Panc1 (cell line): ENCODE data around the gene ST3GAL2. TPM values are rescaled to one million over a fixed set of nuclear protein-coding genes. Genes with fewer than 3 reads are reported as not detected.

Source experiments
- ATAC-seq: fragments of 200-7000 bp; cut with Tn5 transposase; 2 replicates; pipeline ENCODE4 v1.9.1; 2020; ENCODE audit warnings: mild to moderate bottlenecking, moderate library complexity
- BruUV-seq: library from RNA; stranded (reverse); fragments of 400-500 nt; replicated peaks from 2 replicates; lab custom pipeline; 2021; lab: Mats Ljungman, UMichigan
- CTCF ChIA-PET: fragments of 300-600 bp; sonication (Branson Sonifier 250); formaldehyde crosslinking; loops from one replicate; lab custom pipeline; 2022; ENCODE audit warnings: antibody characterized with exemption; lab: Charles Lee
- POLR2A ChIA-PET: fragments of 300-600 bp; sonication (Branson Sonifier 250); formaldehyde crosslinking; loops from one replicate; lab custom pipeline; 2022; ENCODE audit warnings: antibody characterized with exemption; lab: Charles Lee
- DNase-seq: peaks from one replicate; pipeline ENCODE4 v3.0.0-alpha.2; 2010; ENCODE audit warnings: low read depth, low spot score
- H3K27ac ChIP-seq: 2 replicates; pipeline ENCODE4 v1.5.1; 2011; ENCODE audit warnings: mild to moderate bottlenecking, low read length, inconsistent platforms
- H3K27me3 ChIP-seq: fragments of 200-500 bp; sonication (Bioruptor generic); 2 replicates; pipeline ENCODE4 v1.6.0; 2014; ENCODE audit warnings: low read length, inconsistent platforms; ENCODE audit not compliant: control insufficient read depth, insufficient read depth
- H3K36me3 ChIP-seq: fragments of 200-500 bp; sonication (Bioruptor generic); 2 replicates; pipeline ENCODE4 v1.5.1; 2014; ENCODE audit warnings: inconsistent platforms, mild to moderate bottlenecking, low read length, moderate library complexity; ENCODE audit not compliant: control insufficient read depth, insufficient read depth
- H3K4me1 ChIP-seq: 2 replicates; pipeline ENCODE4 v1.5.1; 2011; ENCODE audit warnings: inconsistent platforms, mild to moderate bottlenecking, low read length, moderate library complexity; ENCODE audit not compliant: control insufficient read depth, insufficient read depth
- H3K4me3 ChIP-seq, 2 experiments: 2 replicates each; pipeline ENCODE4 v1.5.1; 2011 to 2012; ENCODE audit warnings: low read depth in 2 of 2, low read length in 2 of 2, mild to moderate bottlenecking in 2 of 2, inconsistent platforms in 1 of 2, moderate library complexity in 1 of 2
- H3K9me3 ChIP-seq: fragments of 200-500 bp; sonication (Bioruptor generic); 2 replicates; pipeline ENCODE4 v1.5.1; 2014; ENCODE audit warnings: low read depth, mild to moderate bottlenecking, inconsistent platforms, low read length, moderate library complexity; ENCODE audit not compliant: control insufficient read depth, insufficient read depth
- POLR2AphosphoS5 ChIP-seq: IDR thresholded peaks from 2 replicates; pipeline ENCODE4 v1.6.1; 2012; ENCODE audit warnings: mild to moderate bottlenecking, low read depth, low read length, moderate library complexity
- SIN3A ChIP-seq: IDR thresholded peaks from 2 replicates; pipeline ENCODE4 v1.6.1; 2012; ENCODE audit warnings: low read depth, mild to moderate bottlenecking, low read length, moderate library complexity, borderline replicate concordance; ENCODE audit not compliant: insufficient read depth
- TCF7L2 ChIP-seq: IDR thresholded peaks from 2 replicates; pipeline ENCODE4 v1.6.1; 2011; ENCODE audit warnings: mild to moderate bottlenecking, low read depth, low read length, inconsistent platforms
- in situ Hi-C: cut with HindIII; loops from 2 replicates; pipeline ENCODE4 v1.10.0; 2016; ENCODE audit warnings: low sequenced_read_pairs, low pct_unique_long_range_greater_than_20kb
- intact Hi-C: fragments of 100-400 bp; cut with micrococcal nuclease; formaldehyde crosslinking; loops from one replicate; pipeline ENCODE4 v1.10.0; 2022; ENCODE audit not compliant: unreplicated experiment
- total RNA-seq: library from RNA; stranded (reverse); gene quantifications from one replicate; pipeline ENCODE4 v1.2.1, GENCODE V29; 2021; ENCODE audit not compliant: unreplicated experiment
- TF ChIP-seq, protein P1 (sequence below), 2 experiments: IDR thresholded peaks; 2 replicates each; pipeline ENCODE4 v1.6.1; 2011 to 2012; ENCODE audit warnings: low read depth in 2 of 2, control low read depth in 1 of 2, low read length in 1 of 2, mild to moderate bottlenecking in 1 of 2, moderate library complexity in 1 of 2; ENCODE audit not compliant: insufficient read depth in 1 of 2
- TF ChIP-seq, protein P2 (sequence below): fragments of 450-650 bp; IDR thresholded peaks from 2 replicates; pipeline ENCODE4 v1.5.1; 2017; ENCODE audit warnings: mild to moderate bottlenecking

Gene ST3GAL2
- total RNA-seq, 1 experiment from 2014 or later = 84.2 TPM

DNA sequence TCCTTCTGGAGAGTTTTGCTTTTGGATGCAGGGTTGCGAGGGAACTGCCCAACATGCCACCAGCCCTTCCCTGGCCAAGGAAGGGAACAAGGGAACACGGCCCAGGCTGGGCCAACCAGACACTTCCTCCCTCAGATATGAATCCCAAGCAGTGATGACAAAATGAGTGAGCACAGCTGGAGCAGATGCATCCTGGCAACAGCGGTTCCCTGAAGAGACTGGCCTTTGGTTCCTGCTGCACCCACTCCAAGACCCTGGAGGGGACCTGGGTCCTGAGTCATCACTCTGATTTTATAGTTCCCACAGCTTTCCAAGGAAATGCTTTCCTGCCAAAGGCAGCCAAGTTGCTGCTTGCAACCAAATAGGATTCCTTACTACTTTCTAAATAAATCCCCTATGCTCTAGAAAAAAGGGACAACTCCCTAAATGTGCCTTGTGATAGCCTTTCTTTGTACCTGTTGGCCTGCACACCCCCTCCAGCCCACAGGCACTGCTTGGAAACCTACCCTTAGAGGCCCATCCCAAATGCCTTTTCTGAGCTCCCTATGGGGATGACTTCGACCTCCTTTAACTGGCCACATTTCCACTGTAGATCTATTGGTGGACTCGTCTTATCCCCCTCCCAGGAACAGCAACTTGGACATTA lies 5.3 kb downstream of the ST3GAL2 start:
- BruUV-seq = TSS peak; percentile 25
- H3K9me3 ChIP-seq = no peaks in the 10 kb centered on the region
- ATAC-seq (peak; percentile 7; the same call in 1 of the 2 replicates), DNase-seq (no peak)
- H3K36me3 ChIP-seq = no peaks in the 10 kb centered on the region; the same call in none of the 2 replicates
- TF ChIP-seq POLR2AphosphoS5 = no peak; the same call in 1 of the 2 replicates
- TF ChIP-seq, protein P1, sequence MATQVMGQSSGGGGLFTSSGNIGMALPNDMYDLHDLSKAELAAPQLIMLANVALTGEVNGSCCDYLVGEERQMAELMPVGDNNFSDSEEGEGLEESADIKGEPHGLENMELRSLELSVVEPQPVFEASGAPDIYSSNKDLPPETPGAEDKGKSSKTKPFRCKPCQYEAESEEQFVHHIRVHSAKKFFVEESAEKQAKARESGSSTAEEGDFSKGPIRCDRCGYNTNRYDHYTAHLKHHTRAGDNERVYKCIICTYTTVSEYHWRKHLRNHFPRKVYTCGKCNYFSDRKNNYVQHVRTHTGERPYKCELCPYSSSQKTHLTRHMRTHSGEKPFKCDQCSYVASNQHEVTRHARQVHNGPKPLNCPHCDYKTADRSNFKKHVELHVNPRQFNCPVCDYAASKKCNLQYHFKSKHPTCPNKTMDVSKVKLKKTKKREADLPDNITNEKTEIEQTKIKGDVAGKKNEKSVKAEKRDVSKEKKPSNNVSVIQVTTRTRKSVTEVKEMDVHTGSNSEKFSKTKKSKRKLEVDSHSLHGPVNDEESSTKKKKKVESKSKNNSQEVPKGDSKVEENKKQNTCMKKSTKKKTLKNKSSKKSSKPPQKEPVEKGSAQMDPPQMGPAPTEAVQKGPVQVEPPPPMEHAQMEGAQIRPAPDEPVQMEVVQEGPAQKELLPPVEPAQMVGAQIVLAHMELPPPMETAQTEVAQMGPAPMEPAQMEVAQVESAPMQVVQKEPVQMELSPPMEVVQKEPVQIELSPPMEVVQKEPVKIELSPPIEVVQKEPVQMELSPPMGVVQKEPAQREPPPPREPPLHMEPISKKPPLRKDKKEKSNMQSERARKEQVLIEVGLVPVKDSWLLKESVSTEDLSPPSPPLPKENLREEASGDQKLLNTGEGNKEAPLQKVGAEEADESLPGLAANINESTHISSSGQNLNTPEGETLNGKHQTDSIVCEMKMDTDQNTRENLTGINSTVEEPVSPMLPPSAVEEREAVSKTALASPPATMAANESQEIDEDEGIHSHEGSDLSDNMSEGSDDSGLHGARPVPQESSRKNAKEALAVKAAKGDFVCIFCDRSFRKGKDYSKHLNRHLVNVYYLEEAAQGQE (IDR thresholded peaks at IDR 0.05; ENCODE audit: insufficient read depth in 1 of 2, low read depth in 2 of 2, low read length in 1 of 2) = no peak
- TF ChIP-seq, protein P2, sequence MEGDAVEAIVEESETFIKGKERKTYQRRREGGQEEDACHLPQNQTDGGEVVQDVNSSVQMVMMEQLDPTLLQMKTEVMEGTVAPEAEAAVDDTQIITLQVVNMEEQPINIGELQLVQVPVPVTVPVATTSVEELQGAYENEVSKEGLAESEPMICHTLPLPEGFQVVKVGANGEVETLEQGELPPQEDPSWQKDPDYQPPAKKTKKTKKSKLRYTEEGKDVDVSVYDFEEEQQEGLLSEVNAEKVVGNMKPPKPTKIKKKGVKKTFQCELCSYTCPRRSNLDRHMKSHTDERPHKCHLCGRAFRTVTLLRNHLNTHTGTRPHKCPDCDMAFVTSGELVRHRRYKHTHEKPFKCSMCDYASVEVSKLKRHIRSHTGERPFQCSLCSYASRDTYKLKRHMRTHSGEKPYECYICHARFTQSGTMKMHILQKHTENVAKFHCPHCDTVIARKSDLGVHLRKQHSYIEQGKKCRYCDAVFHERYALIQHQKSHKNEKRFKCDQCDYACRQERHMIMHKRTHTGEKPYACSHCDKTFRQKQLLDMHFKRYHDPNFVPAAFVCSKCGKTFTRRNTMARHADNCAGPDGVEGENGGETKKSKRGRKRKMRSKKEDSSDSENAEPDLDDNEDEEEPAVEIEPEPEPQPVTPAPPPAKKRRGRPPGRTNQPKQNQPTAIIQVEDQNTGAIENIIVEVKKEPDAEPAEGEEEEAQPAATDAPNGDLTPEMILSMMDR = no peak
- no peak for TF ChIP-seq TCF7L2
- TF ChIP-seq SIN3A = no peak
- peak overlapping the region; percentile 91 for H3K27ac ChIP-seq
- POLR2A ChIA-PET = no interaction called here
- H3K4me3 ChIP-seq = peak overlapping the region; percentile 5 to 39; a peak in 3 of 4 replicates
- no peaks in the 10 kb centered on the region for H3K27me3 ChIP-seq
- CTCF ChIA-PET = no interaction called here
- in situ Hi-C loops = no loop called here
- intact Hi-C loops = no loop called here
- H3K4me1 ChIP-seq = peaks cover 72% of the 10 kb centered on the region

DNA sequence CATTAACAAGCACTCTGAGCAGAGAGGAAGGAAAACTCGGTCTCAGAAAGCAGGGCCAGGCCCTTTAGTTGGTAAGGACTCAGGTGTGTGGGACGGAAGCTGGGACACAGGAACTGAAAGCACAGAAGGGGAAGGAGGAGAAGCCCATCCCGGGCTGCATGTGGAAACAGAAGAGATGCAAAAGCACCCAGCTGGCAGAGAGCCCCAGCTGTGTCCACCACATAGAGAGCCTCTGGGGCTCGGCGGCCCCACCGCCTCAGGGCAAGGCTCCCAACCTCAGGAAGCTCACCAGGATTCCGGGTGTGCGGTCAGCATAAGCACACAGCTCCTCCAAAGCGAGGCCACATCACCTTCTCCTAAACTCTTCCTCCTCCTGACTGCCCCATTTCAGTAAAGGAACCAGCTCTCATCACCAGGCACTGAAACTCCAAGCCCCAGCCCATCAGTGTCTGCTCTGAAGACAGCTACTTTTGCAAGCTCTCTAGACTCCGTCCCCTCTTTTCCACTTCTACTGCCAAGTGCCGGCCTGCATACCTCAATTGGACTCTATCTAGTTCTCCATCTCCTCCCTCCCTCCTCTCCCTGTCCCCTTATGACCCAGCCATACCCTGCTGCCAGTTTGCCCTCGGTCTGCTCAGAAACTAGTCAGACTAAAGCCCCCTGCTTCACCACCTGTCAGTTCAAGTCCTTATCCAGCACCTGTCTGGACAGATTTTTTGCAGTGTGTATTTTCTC lies 6.0 kb downstream of the ST3GAL2 start:
- TF ChIP-seq SIN3A (no peak), POLR2AphosphoS5 (no peak; the same call in 1 of the 2 replicates), TCF7L2 (no peak)
- TF ChIP-seq, protein P1 (IDR thresholded peaks at IDR 0.05; ENCODE audit: insufficient read depth in 1 of 2, low read depth in 2 of 2, low read length in 1 of 2) = no peak
- TF ChIP-seq, protein P2 = no peak

More for the DNA sequence above, 6.0 kb downstream of the ST3GAL2 start:
- Histone ChIP-seq H3K27ac (peak overlapping the region; percentile 91), H3K9me3 (no peaks in the 10 kb centered on the region), H3K36me3 (no peaks in the 10 kb centered on the region; the same call in 1 of the 2 replicates), H3K27me3 (no peaks in the 10 kb centered on the region), H3K4me3 (peak overlapping the region; percentile 5 to 39; a peak in 3 of 4 replicates), H3K4me1 (peaks cover 78% of the 10 kb centered on the region)
- intact Hi-C loops = no loop called here
- in situ Hi-C loops = no loop called here
- ATAC-seq (peak; percentile 18), DNase-seq (no peak)
- no TSS peak for BruUV-seq
- CTCF ChIA-PET = interaction anchor here (0.6 kb wide), 1 partner anchor 50 kb away, joined by 13 read pairs; no protein-coding TSS in a partner anchor
- POLR2A ChIA-PET = no interaction called here
